Testis (tissue), 3 donors: ENCODE results near the gene GFRA3. TPM values are rescaled to one million over a fixed set of nuclear protein-coding genes. Genes with fewer than 3 reads are reported as not detected.
A peak's percentile ranks its signal among the peaks of the same experiment; 100 is the strongest.

ENCODE experiments used
- DNase-seq: peaks from one replicate; pipeline ENCODE4 v3.0.0-alpha.2; 2019
- H3K27ac ChIP-seq, 2 donors: fragments of 200-600 bp; sonication (generic); one replicate each; pipeline ENCODE4 v1.5.1; 2019
- H3K27me3 ChIP-seq: fragments of 200-600 bp; sonication (generic); one replicate; pipeline ENCODE4 v1.5.1; 2019
- H3K36me3 ChIP-seq: fragments of 200-600 bp; sonication (generic); one replicate; pipeline ENCODE4 v1.5.1; 2017; ENCODE audit warnings: low read depth; ENCODE audit errors: missing control alignments
- H3K4me1 ChIP-seq: fragments of 200-600 bp; sonication (generic); one replicate; pipeline ENCODE4 v1.5.1; 2019
- H3K4me3 ChIP-seq, 2 donors: fragments of 200-600 bp; sonication (generic); one replicate each; pipeline ENCODE4 v1.5.1; 2017 to 2019
- H3K9me3 ChIP-seq: fragments of 200-600 bp; sonication (generic); one replicate; pipeline ENCODE4 v1.5.1; 2017
- CTCF ChIP-seq, 3 experiments: fragments of 450-650 bp in 2 of 3; fragments of 200-600 bp in 1 of 3; sonication (generic) in 1 of 3; IDR thresholded peaks; one replicate each; pipeline ENCODE4 v1.5.1; 2016 to 2019; ENCODE audit warnings: antibody characterized with exemption in 3 of 3, mild to moderate bottlenecking in 2 of 3, moderate library complexity in 1 of 3
- POLR2A ChIP-seq: fragments of 450-650 bp; IDR thresholded peaks from one replicate; pipeline ENCODE4 v1.6.1; 2017; ENCODE audit warnings: antibody characterized with exemption, mild to moderate bottlenecking, moderate library complexity
- WGBS, 2 donors: methylation state at CpG; one replicate each; pipeline ENCODE4 v1.1.5; 2018; 5-methylcytosine and 5-hydroxymethylcytosine counted together
- intact Hi-C: fragments of 100-400 bp; cut with DNase I; formaldehyde crosslinking; loops from one replicate; pipeline ENCODE4 v1.15.1; 2023; ENCODE audit warnings: low total_unique reads
- polyA plus RNA-seq: library from polyadenylated mRNA; stranded (reverse); fragments of 350-450 nt; fragmentation: Illumina TruSeq; extraction: RNeasy Lipid Tissue Mini Kit (QIAGEN cat#74804); gene quantifications from one replicate; pipeline ENCODE4 v1.2.3, GENCODE V29; 2014; ENCODE audit warnings: low read depth, low replicate concordance; ENCODE audit not compliant: insufficient read depth
- total RNA-seq, 2 donors: library from RNA; depleted of rRNA; stranded (reverse); fragments of >200 nt; gene quantifications; one replicate each; pipeline ENCODE4 v1.2.3, GENCODE V29; 2016

GFRA3 gene
- total and polyA plus RNA-seq, 3 donors from 2014 or later = 5.8 to 6.3 (median 6.3) TPM

DNA sequence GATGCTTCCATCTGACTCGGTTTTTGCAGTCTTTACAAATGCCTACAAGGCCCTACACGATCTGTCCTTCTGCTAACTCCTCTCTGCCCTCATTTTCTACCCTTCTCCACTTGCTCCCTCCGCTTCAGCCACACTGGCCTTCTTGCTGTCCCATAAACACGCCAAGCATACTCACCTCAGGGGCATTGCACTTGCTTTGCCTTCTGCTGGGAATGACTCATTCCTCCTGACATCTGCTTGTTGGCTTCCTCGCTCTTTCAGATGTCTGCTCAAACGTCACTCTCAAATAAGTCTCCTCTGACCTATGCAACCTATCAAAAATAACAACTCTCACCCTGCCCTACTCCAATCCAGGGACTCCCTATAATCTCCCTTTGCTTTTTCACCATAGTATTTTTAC, 29.0 kb upstream of the GFRA3 start:
- no peaks in the 10 kb centered on the region for H3K9me3 ChIP-seq
- no peak overlapping the region for H3K4me3 ChIP-seq
- no peaks in the 10 kb centered on the region for H3K36me3 ChIP-seq
- no peaks in the 10 kb centered on the region for H3K27me3 ChIP-seq
- TF ChIP-seq POLR2A = no peak
- no peak for TF ChIP-seq CTCF (IDR thresholded peaks at IDR 0.05)
- WGBS, 2 donors = 85 to 92% methylated on average over 6 of the region's 6 CpGs
- no peak for DNase-seq
- no peaks in the 10 kb centered on the region for H3K4me1 ChIP-seq
- intact Hi-C loops = no loop called here
- no peak overlapping the region for H3K27ac ChIP-seq

GRCh38 chr5:138289296-138289695, 14.9 kb upstream of the GFRA3 start:
- Histone ChIP-seq H3K27me3 (no peaks in the 10 kb centered on the region), H3K9me3 (no peaks in the 10 kb centered on the region), H3K27ac (no peak overlapping the region), H3K4me1 (no peaks in the 10 kb centered on the region), H3K36me3 (no peaks in the 10 kb centered on the region), H3K4me3 (no peak overlapping the region)
- 84 to 85% methylated on average over 3 of the region's 3 CpGs for WGBS, 2 donors
- no peak for DNase-seq
- intact Hi-C loops = no loop called here
- TF ChIP-seq POLR2A (no peak), CTCF (IDR thresholded peaks at IDR 0.05) (no peak)

DNA sequence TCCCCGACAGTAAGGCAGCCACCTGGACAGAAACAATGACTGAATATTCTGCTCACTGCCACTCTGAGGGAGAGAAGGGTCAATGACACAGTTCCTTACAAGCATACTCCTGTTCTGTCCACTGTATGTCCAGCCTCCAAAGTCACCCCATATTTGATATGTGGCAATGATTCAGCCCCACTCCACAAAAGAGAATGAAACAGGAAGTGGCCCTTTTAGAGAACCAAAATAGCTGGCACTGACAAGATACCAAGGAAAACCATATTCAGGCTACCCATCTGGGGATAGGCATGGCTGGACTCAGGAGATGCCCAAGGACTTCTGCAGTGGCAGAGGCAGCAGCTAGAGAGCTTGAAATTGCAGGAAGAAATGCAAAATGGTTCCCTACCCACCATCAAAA, 12.8 kb upstream of the GFRA3 start:
- Histone ChIP-seq H3K4me1 (no peaks in the 10 kb centered on the region), H3K4me3 (no peak overlapping the region), H3K36me3 (no peaks in the 10 kb centered on the region), H3K9me3 (no peaks in the 10 kb centered on the region), H3K27ac (no peak overlapping the region), H3K27me3 (no peaks in the 10 kb centered on the region)
- TF ChIP-seq POLR2A (no peak), CTCF (IDR thresholded peaks at IDR 0.05) (no peak)
- DNase-seq = no peak
- intact Hi-C loops = no loop called here
- WGBS, 2 donors = 93 to 100% methylated on average over 1 of the region's 1 CpG

DNA sequence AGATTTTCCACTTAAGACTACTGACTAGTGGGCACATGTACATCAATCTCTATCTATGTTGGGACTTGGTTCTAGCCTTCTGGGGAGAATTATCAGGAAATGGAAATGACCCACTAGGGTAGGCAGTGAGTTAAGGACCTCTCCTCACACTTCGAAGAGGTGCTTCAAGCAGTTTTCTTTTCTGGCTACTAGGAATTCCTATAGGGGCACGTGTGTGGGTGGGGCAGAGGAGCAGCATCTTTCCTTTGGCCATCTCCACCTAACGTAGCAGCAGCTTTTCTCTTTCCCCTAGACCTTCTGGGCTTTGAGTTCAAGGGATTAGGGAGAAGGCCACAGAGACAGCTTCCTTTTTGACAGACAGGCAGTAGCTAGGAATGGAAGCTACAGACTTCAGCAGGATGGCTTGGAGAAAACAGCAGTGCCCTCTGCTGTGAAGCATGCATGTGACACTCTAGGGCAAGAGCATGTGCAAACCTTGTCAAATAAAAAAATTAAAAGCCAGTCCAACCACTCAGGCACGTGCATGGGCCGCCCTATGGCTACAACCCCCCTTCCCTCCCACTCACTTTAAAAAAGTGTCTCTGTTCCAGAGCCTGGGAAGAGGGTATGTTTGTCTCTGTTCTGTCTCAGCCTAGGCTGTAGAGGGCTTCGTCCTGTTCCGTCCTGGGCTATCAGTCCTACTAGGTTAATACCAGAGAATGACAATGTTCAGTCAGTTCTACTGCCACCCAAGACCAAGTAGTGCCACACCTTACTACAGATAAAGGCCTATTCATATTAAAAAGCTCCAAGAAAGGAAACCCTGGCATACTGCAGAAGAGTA, 8.7 kb upstream of the GFRA3 start:
- no peaks in the 10 kb centered on the region for H3K9me3 ChIP-seq
- no peak overlapping the region for H3K27ac ChIP-seq
- peak; percentile 62 for DNase-seq
- intact Hi-C loops = no loop called here
- WGBS, 2 donors = 68 to 70% methylated on average over 7 of the region's 7 CpGs
- H3K27me3 ChIP-seq = no peaks in the 10 kb centered on the region
- TF ChIP-seq CTCF (IDR thresholded peaks at IDR 0.05) (peak in 1 of 3 experiments; percentile 9), POLR2A (no peak)
- H3K36me3 ChIP-seq = no peaks in the 10 kb centered on the region
- H3K4me3 ChIP-seq = no peak overlapping the region
- no peaks in the 10 kb centered on the region for H3K4me1 ChIP-seq

GRCh38 chr5:138280915-138281314, 6.5 kb upstream of the GFRA3 start:
- Histone ChIP-seq H3K36me3 (no peaks in the 10 kb centered on the region), H3K27me3 (no peaks in the 10 kb centered on the region), H3K4me3 (no peak overlapping the region), H3K9me3 (no peaks in the 10 kb centered on the region), H3K27ac (no peak overlapping the region), H3K4me1 (no peaks in the 10 kb centered on the region)
- TF ChIP-seq POLR2A (no peak), CTCF (IDR thresholded peaks at IDR 0.05) (no peak)
- no peak for DNase-seq
- intact Hi-C loops = no loop called here
